ENCODE data around the gene GTF2IRD1. TPM values are rescaled to one million over a fixed set of nuclear protein-coding genes. Genes with fewer than 3 reads are reported as not detected.
A peak's percentile ranks its signal among the peaks of the same experiment; 100 is the strongest.
"Not testable (repeated sequence)": the region's sequence is repeated elsewhere in the genome, so short reads cannot be mapped to it uniquely, and the experiment has no call there.

Gene GTF2IRD1
- total RNA-seq, 2 donors from 2014 or later, result 2.3 to 3.5 TPM

DNA sequence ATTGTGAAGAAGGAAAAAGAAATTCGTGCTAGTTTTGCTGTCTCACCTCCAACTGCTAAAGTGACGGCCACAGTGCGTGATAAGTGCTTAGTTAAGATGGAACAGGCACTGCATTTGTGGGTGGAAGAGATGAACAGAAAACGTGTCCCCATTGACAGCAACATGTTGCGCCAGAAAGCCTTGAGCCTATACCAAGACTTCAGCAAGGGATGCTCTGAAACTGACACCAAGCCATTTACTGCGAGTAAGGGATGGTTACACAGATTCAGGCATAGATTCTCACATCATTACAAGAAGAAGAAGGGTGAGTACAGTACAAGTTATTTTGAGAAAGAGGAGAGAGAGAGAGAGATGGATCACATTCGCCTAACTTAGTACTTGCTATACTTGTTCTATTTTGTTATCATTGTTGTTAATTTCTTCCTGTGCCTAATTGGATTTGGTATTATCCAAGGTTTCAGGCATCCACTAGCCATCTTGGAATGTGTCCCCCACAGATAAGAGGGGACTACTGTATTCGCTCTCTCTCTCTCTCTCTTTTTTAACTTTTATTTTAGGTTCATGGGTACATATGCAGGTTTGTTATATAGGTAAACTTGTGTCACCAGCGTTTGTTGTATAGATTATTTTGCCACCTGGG, 196.9 kb downstream of the GTF2IRD1 start:
- not testable (repeated sequence) for H3K27me3 Mint-ChIP-seq; H3K9me3 ChIP-seq (ENCODE audit: control insufficient read depth, low read length, poor library complexity, severe bottlenecking); DNase-seq; H3K36me3 Mint-ChIP-seq (ENCODE audit: low read depth)
- peaks cover 16% of the 10 kb centered on the region for H3K4me1 Mint-ChIP-seq
- peak overlapping the region; percentile 93 for H3K27ac Mint-ChIP-seq
- ATAC-seq, result peak; percentile 57
- peak overlapping the region; percentile 91 for H3K4me3 Mint-ChIP-seq

DNA sequence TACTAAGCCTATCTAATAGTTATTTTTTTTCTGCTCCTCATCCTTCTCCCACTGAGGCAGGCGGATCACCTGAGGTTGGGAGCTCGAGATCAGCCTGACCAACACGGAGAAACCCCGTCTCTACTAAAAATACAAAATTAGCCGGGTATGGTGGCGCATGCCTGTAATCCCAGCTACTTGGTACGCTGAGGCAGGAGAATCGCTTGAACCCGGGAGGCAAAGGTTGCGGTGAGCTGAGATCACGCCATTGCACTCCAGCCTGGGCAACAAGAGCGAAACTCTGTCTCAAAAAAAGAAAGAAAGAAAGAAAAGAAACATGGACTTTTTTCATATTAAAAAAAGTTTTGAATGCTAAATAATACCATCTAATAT, 197.4 kb downstream of the GTF2IRD1 start:
- not testable (repeated sequence) for H3K36me3 Mint-ChIP-seq (ENCODE audit: low read depth); H3K27me3 Mint-ChIP-seq; DNase-seq; ATAC-seq; H3K9me3 ChIP-seq (ENCODE audit: control insufficient read depth, low read length, poor library complexity, severe bottlenecking)
- Mint-ChIP-seq H3K4me1 (peaks cover 19% of the 10 kb centered on the region), H3K27ac (peak overlapping the region; percentile 93), H3K4me3 (peak overlapping the region; percentile 91)

Other genes starting within 250 kb of the GTF2IRD1 start
- gene LAT2, start 243.9 kb upstream of the GTF2IRD1 start, total RNA-seq, result 1 to 10 TPM; 2.2 to 8.6 TPM
- gene RFC2, start 199.5 kb upstream of the GTF2IRD1 start, total RNA-seq, result 10 to 100 TPM in 1 of 2 donors, 1 to 10 TPM in 1; 9.5 to 12.4 TPM
- gene CLIP2, start 164.5 kb upstream of the GTF2IRD1 start, total RNA-seq, result 10 to 100 TPM in 1 of 2 donors, 1 to 10 TPM in 1; 3.2 to 13.4 TPM
- 100 to 1,000 TPM; 127 to 141 TPM for gene GTF2I, start 203.8 kb downstream of the GTF2IRD1 start, total RNA-seq